GM18498 (cell line): ENCODE results near the gene TLX2.
A peak's percentile ranks its signal among the peaks of the same experiment; 100 is the strongest.

Experiments used
- ATAC-seq: cut with Tn5 transposase; IDR thresholded peaks from one replicate; pipeline ENCODE4 v1.9.1; 2021; ENCODE audit warnings: mild to moderate bottlenecking, moderate library complexity; ENCODE audit not compliant: unreplicated experiment

TLX2 gene

GRCh38 chr2:74530239-74531187 is 16.3 kb downstream of the TLX2 start:
- ATAC-seq: peak; percentile 31

- no peak for ATAC-seq
Observed at GRCh38 chr2:74531666-74532065, 17.4 kb downstream of the TLX2 start.

DNA sequence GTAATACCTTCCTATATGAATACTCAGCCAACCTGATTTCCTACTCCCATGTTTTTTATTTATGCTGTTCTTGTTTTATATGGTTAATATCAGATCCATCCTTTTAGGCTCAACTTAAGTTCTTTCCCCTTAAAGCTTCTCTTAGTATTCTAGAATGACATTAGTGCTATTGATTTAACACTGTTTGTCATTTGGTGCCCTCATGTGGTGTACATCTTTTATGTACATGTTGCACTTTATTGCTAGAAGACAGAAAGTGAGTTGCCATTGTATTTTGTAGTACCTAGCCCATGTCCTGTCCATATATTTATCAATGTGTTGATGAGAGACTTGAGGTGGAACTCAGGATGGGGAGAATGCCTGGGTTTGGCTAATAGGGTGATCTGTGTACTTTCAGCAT is 18.0 kb downstream of the TLX2 start:
- ATAC-seq: no peak

DNA sequence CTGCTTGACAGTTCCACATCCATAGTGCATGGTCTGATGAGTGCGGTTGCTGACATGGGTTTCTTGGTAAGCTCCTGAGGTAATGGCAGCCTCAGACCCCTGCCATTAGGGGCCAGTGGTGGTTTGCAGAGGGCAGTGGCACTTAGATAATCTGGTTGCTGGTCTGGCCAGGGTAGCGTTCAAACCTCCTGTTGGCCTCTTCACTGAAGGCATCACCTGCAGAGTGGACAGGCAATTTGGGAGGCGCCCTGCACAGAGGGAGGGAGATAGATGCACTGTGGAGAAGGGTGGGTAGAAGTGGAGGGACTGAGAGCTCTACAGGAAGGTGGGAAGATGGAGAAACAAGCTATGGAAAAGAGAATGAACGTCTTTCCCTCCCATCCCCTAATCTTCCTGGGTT is 19.2 kb downstream of the TLX2 start:
- ATAC-seq: no peak

GRCh38 chr2:74534411-74534810 is 20.2 kb downstream of the TLX2 start:
- no peak for ATAC-seq

GRCh38 chr2:74535440-74535965 is 21.3 kb downstream of the TLX2 start:
- no peak for ATAC-seq

- no peak for ATAC-seq
Observed at GRCh38 chr2:74536166-74536950, 22.1 kb downstream of the TLX2 start.

DNA sequence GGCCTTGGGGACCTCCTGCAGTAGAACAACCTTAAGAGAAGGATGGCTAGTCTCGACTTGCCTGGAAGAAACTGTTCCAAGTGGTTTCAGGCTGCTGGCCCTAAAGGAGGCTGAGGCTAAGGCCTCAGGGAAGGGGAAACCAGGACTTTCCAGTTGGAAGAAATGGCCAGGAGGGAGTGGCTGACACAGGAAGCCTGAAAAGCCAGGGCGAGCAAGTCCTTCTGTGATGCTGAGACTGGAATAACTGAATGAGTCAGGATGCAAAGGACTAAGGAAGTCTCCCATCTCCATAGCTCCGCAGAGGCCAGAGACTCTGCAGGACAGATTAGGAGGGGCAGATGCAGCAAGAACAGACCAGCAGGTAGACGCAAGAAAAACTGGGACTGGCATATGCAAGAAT is 22.9 kb downstream of the TLX2 start:
- ATAC-seq: no peak

DNA sequence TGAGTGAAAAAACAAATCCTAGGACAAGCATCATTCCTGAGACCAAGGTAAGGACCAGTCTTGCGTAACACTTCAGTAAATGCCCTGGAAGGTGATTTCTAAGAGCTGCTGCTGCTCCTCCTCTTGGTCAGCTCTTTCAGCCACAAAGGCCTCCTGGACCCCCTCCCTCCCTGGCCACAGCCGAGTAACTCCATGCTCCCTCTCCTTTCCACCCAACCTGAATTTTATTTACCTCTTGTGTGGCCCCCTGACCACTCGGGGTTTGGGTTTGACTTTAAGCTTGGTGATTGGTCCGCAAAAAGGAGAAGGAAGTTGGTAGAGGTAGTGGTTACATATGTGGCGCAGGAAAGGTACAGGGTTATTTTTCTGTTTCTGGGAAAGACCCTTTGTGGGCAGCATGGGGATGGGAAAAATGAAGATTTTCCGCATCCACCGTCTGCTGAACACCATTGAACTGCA is 24.7 kb downstream of the TLX2 start:
- ATAC-seq: no peak

- no peak for ATAC-seq
Observed at GRCh38 chr2:74540291-74540690, 26.0 kb downstream of the TLX2 start.

GRCh38 chr2:74542978-74543377 is 28.7 kb downstream of the TLX2 start:
- no peak for ATAC-seq

DNA sequence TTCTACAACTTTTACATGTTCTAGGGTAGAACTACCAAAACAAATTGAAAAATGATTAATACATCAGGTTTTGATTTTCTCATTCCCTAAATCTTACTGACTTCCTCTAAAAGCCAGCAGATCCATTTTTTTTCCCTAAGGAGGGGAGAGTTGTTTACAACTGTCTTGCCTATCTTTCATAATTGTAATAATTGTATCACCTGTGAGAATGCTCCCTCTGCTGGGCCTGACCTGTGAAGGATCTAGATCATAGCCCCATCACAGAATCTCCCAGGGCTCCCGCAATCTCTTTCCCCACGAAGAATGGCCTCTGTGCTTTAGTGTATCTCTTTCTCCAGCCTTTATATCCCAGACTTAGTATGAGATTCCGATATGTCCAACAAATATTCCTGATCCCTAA is 30.4 kb downstream of the TLX2 start:
- no peak for ATAC-seq

GRCh38 chr2:74546004-74546403 is 31.8 kb downstream of the TLX2 start:
- no peak for ATAC-seq

- no peak for ATAC-seq
Observed at GRCh38 chr2:74548285-74548899, 34.1 kb downstream of the TLX2 start.

DNA sequence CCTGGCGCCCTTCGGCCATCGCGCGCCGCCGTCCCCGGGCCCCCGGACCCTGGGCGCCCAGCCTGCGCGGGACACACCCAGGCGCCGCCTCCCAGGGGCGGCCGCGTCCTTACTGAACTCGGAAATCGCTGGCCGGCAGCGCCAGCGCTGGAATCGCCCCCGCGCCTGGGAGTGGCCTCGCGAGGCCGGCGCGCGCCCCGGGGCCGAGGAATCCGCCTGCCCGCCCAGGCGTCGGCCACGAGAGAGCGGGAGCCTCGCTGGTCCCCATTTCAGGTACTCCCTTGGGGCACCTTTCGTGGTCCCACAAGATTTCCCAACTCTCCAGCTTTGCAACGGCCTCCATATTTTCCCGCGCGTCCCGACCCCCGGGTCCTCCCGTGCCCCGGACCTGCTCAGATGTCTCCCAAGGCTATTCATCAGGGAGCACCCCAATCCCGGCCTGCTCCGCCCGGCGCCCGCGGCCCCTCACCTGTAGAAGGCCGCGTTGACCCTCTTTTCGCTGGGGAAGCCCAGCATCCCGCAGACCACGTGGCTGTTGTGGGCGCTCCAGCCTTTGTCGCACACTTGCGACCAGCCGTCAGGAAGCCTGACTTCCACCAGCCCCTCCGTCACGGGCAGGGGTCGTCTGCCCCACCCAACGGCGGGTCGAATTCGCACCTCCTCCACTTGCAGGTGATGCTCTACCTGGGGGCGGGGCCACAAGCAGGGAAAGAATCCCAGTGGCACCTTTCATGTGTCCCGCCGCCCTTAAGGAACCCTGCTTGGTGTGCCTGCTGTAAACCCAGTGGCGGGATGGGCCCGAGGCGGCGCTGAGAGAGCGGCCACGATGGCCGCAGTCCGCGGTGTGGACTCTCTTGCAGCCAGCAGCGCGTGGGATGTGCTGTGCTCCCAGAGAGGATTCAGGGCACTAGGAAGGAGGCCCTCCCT is 34.9 kb downstream of the TLX2 start:
- ATAC-seq: peak; percentile 37

- ATAC-seq: no peak
Observed at GRCh38 chr2:74550231-74550630, 36.0 kb downstream of the TLX2 start.

GRCh38 chr2:74551530-74551929 is 37.3 kb downstream of the TLX2 start:
- ATAC-seq: no peak

DNA sequence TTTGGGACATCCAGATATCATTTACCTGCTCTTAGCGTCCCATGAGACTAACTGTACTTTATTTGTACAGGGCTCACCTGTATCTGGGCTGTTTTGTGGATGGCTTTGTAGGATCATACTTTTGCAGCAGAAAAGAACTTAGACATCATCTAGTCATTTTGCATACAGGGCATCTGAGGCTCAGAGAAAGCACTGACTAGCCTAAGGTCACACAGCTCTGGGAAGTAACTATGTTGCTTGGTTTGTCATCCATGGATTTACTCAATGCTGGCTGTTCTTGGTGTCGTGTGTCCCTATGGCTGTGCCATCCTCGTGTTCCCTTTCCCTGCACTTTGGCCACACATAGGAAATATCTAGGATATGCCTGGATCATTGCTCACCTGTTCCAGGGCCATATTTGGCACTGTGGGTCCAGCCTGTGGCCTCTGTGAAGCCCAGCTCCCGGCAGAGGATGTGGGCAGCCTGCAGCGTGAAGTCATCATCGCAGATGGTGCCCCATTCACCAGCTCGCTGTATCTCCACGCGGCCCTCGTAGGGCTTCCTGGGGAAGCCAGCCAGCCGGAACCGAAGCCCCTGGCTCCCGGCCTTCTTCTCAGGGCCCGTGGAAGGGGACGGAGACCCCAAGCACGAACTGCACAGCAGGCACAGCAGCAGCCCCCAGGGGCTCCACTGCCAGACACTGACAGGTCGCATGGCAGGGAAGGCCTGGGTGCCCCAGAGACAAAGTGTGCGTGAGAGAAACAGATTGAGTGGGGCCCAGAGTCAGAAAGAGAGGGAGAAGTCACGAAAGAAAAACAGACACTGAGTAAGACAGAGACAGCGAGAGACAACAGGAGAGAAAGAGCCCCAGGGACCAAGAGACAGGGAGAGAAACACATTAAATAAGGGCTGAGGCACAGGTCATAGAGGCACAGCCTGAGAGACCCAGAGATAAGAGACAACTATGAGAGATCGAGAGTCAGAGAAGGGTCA is 38.0 kb downstream of the TLX2 start:
- peak; percentile 13 for ATAC-seq
